OCI-LY1 (cell line): ENCODE data around the gene RAB3C.

ENCODE experiments used
- CTCF ChIP-seq: fragments of 200-600 bp; sonication (generic), shearing (Covaris generic); IDR thresholded peaks from 2 replicates; pipeline ENCODE4 v1.5.1; 2017; ENCODE audit warnings: mild to moderate bottlenecking, antibody characterized with exemption, low read length, moderate library complexity, mixed read lengths
- EZH2 ChIP-seq: fragments of 200-600 bp; sonication (generic), shearing (Covaris generic); IDR thresholded peaks from 2 replicates; pipeline ENCODE4 v1.8.0; 2017; ENCODE audit warnings: borderline replicate concordance, mixed run types, mild to moderate bottlenecking, antibody characterized with exemption, low read length, moderate library complexity, mixed read lengths

- TF ChIP-seq CTCF (no peak), EZH2 (no peak)
Measured at GRCh38 chr5:58794875-58795274, 212.0 kb downstream of the RAB3C start.
